Left ventricle myocardium inferior (tissue), 1 donor: Measurements from ENCODE around the gene APIP. TPM values are rescaled to one million over a fixed set of nuclear protein-coding genes. Genes with fewer than 3 reads are reported as not detected.

Experiments used
- DNase-seq: peaks from one replicate; pipeline ENCODE4 v3.0.0-alpha.2; 2020
- H3K27ac ChIP-seq: fragments of 200-600 bp; replicated peaks from 2 replicates; pipeline ENCODE4 v1.8.0; 2021
- H3K27me3 ChIP-seq: fragments of 200-600 bp; 2 replicates; pipeline ENCODE4 v1.8.0; 2021; ENCODE audit warnings: low read depth
- H3K36me3 ChIP-seq: fragments of 200-600 bp; 2 replicates; pipeline ENCODE4 v1.8.0; 2021
- H3K4me1 ChIP-seq: fragments of 200-600 bp; 2 replicates; pipeline ENCODE4 v1.8.0; 2021
- H3K4me3 ChIP-seq: fragments of 200-600 bp; 2 replicates; pipeline ENCODE4 v1.8.0; 2021; ENCODE audit warnings: mild to moderate bottlenecking, moderate library complexity
- H3K9me3 ChIP-seq: fragments of 200-600 bp; replicated peaks from 2 replicates; pipeline ENCODE4 v1.8.0; 2021
- CTCF ChIP-seq: fragments of 200-600 bp; IDR thresholded peaks from 2 replicates; pipeline ENCODE4 v1.8.0; 2021; ENCODE audit warnings: antibody characterized with exemption, mild to moderate bottlenecking, borderline replicate concordance
- intact Hi-C: fragments of 100-400 bp; cut with micrococcal nuclease; formaldehyde crosslinking; loops from one replicate; pipeline ENCODE4 v1.11.0; 2022
- total RNA-seq: library from RNA; stranded (reverse); fragmentation: NEBNext Ultra II Directional; extraction: Animal tissue kit (Norgen Biotek cat#: 25700); gene quantifications from one replicate; pipeline ENCODE4 v1.2.1, GENCODE V29; 2021
- donor health status: DM: no; HTN: yes; CAD: no; lungs with severe emphysema.

APIP gene
- total RNA-seq, 1 donor from 2014 or later: 24.3 TPM

GRCh38 chr11:34910817-34911216 is 5.4 kb downstream of the APIP start:
- TF ChIP-seq CTCF: no peak
- H3K36me3 ChIP-seq: peaks cover 3% of the 10 kb centered on the region
- no peak overlapping the region for H3K4me3 ChIP-seq
- no peaks in the 10 kb centered on the region for H3K27me3 ChIP-seq
- peaks cover 16% of the 10 kb centered on the region for H3K4me1 ChIP-seq
- H3K27ac ChIP-seq: no peak overlapping the region
- DNase-seq: no peak
- no peaks in the 10 kb centered on the region for H3K9me3 ChIP-seq
- intact Hi-C loops: no loop called here

GRCh38 chr11:34909955-34910354 is 6.2 kb downstream of the APIP start:
- H3K4me3 ChIP-seq: no peak overlapping the region
- peaks cover 7% of the 10 kb centered on the region for H3K4me1 ChIP-seq
- H3K27ac ChIP-seq: no peak overlapping the region
- no peaks in the 10 kb centered on the region for H3K9me3 ChIP-seq
- peaks cover 3% of the 10 kb centered on the region for H3K36me3 ChIP-seq
- DNase-seq: no peak
- TF ChIP-seq CTCF: no peak
- no peaks in the 10 kb centered on the region for H3K27me3 ChIP-seq
- intact Hi-C loops: no loop called here

- no peaks in the 10 kb centered on the region for H3K9me3 ChIP-seq
- no peak overlapping the region for H3K27ac ChIP-seq
- peaks cover 3% of the 10 kb centered on the region for H3K36me3 ChIP-seq
- DNase-seq: no peak
- intact Hi-C loops: no loop called here
- peaks cover 4% of the 10 kb centered on the region for H3K4me1 ChIP-seq
- H3K4me3 ChIP-seq: no peak overlapping the region
- TF ChIP-seq CTCF: no peak
- H3K27me3 ChIP-seq: no peaks in the 10 kb centered on the region
Measured at GRCh38 chr11:34909415-34909814, 6.8 kb downstream of the APIP start.

GRCh38 chr11:34907934-34908593 is 8.1 kb downstream of the APIP start:
- H3K9me3 ChIP-seq: no peaks in the 10 kb centered on the region
- peaks cover 3% of the 10 kb centered on the region for H3K36me3 ChIP-seq
- peaks cover 4% of the 10 kb centered on the region for H3K4me1 ChIP-seq
- no peak for DNase-seq
- no peak for TF ChIP-seq CTCF
- no peak overlapping the region for H3K27ac ChIP-seq
- no peak overlapping the region for H3K4me3 ChIP-seq
- H3K27me3 ChIP-seq: no peaks in the 10 kb centered on the region
- intact Hi-C loops: no loop called here

- H3K36me3 ChIP-seq: peaks cover 3% of the 10 kb centered on the region
- H3K27ac ChIP-seq: no peak overlapping the region
- peaks cover 11% of the 10 kb centered on the region for H3K9me3 ChIP-seq
- no peaks in the 10 kb centered on the region for H3K27me3 ChIP-seq
- no peak for DNase-seq
- H3K4me3 ChIP-seq: no peak overlapping the region
- intact Hi-C loops: no loop called here
- H3K4me1 ChIP-seq: peaks cover 4% of the 10 kb centered on the region
- no peak for TF ChIP-seq CTCF
Measured at GRCh38 chr11:34905666-34906065, 10.5 kb downstream of the APIP start.
